ENCODE data around the gene AZIN2. TPM values are rescaled to one million over a fixed set of nuclear protein-coding genes. Genes with fewer than 3 reads are reported as not detected.
"Not testable (repeated sequence)": the region's sequence is repeated elsewhere in the genome, so short reads cannot be mapped to it uniquely, and the experiment has no call there.

AZIN2 gene
- total and polyA plus RNA-seq, 2 of the 13 experiments (the other 11 are each of a cell fraction or from before 2014, with no cell fraction given) = 1.7 to 3.5 TPM

GRCh38 chr1:33099290-33100118 is 18.6 kb downstream of the AZIN2 start (continued):
- TF ChIP-seq ZBTB26 (CRISPR knock-in tag; IDR thresholded peaks at IDR 0.05; ENCODE audit: borderline replicate concordance) (no peak), KAT8 (CRISPR knock-in tag; IDR thresholded peaks at IDR 0.05) (no peak), ZNF34 (CRISPR knock-in tag; IDR thresholded peaks at IDR 0.05; ENCODE audit: borderline replicate concordance) (no peak)

DNA sequence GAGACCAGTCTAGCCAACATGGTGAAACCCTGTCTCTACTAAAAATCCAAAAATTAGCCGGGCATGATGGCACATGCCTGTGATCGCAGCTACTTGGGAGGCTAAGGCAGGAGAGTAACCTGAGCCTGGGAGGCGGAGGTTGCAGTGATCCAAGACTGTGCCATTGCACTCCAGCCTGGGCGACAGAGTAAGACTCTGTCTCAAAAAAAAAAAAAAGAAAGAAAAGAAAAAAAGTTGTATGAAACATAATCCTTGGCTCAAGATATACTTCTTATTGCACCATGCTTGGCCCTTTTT is 19.1 kb downstream of the AZIN2 start:
- BruUV-seq (replicated peaks); H3K79me2 ChIP-seq (ENCODE audit: insufficient read depth, low read length); ATAC-seq; H3K4me3 ChIP-seq (replicated peaks in 1 of 3; ENCODE audit: insufficient read depth in 1 of 3, low read depth in 2 of 3, low read length in 3 of 3); H3K27ac ChIP-seq (ENCODE audit: extremely low read length, insufficient read depth, low read length); H3K4me1 ChIP-seq (ENCODE audit: insufficient read depth, low read length); H2AFZ ChIP-seq (ENCODE audit: low read length); H3K9me3 ChIP-seq (ENCODE audit: low read length); H3K36me3 ChIP-seq (replicated peaks in 1 of 2; ENCODE audit: control insufficient read depth in 1 of 2, insufficient read depth in 2 of 2, low read length in 2 of 2); FAIRE-seq; POLR2A ChIA-PET; CTCF ChIA-PET (ENCODE audit: low intra/inter-chr PET ratio, low total read pairs); H3K9ac ChIP-seq (ENCODE audit: insufficient read depth, low read depth, low read length); H3K27me3 ChIP-seq (ENCODE audit: control insufficient read depth in 1 of 2, insufficient read depth in 2 of 2, low read length in 2 of 2); H3K4me2 ChIP-seq (ENCODE audit: low read depth, low read length); in situ Hi-C loops (cut with HindIII; ENCODE audit: extremely low pct_ligation_motif_present, low pct_unique_long_range_greater_than_20kb); H4K20me1 ChIP-seq (ENCODE audit: insufficient read depth, low read length); intact Hi-C loops (cut with micrococcal nuclease; ENCODE audit: unreplicated experiment); DNase-seq (ENCODE audit: low spot score): not testable (repeated sequence)
- 96% methylated on average over 4 of the region's 4 CpGs for WGBS (ENCODE audit: low lambda C conversion rate)

DNA sequence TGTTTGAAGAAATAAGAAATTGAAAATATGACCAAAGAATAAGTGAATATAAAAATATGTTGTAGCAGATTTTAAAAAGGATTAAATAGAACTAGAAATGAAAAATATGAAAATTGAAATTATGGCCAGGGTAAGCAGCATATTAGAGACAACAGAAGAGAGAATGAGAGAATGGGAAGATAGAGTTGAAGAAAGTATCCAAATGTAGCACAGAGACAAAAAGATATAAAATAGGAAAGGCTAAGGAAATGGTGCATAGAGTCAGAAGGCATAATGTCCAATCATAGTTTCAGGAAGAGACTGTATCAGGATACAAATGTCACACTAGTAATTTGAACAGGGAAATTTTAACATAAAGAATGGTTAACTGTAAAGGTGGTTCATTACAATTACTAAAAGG is 29.5 kb downstream of the AZIN2 start:
- H3K79me2 ChIP-seq (ENCODE audit: insufficient read depth, low read length) = no peaks in the 10 kb centered on the region
- no peak overlapping the region for H2AFZ ChIP-seq (ENCODE audit: low read length)
- H3K4me3 ChIP-seq (replicated peaks in 1 of 3; ENCODE audit: insufficient read depth in 1 of 3, low read depth in 2 of 3, low read length in 3 of 3) = no peak overlapping the region
- ATAC-seq (no peak), FAIRE-seq (no peak), DNase-seq (ENCODE audit: low spot score) (no peak)
- no peaks in the 10 kb centered on the region for H3K27me3 ChIP-seq (ENCODE audit: control insufficient read depth in 1 of 2, insufficient read depth in 2 of 2, low read length in 2 of 2)
- ChIA-PET CTCF (ENCODE audit: low intra/inter-chr PET ratio, low total read pairs) (no interaction called here), POLR2A (no interaction called here)
- intact Hi-C loops (cut with micrococcal nuclease; ENCODE audit: unreplicated experiment) = loop anchor here (10.0 kb wide), 1 partner anchor 254 kb away; no protein-coding TSS in a partner anchor
- BruUV-seq (replicated peaks) = no TSS peak
- H3K4me2 ChIP-seq (ENCODE audit: low read depth, low read length) = no peak overlapping the region
- in situ Hi-C loops (cut with HindIII; ENCODE audit: extremely low pct_ligation_motif_present, low pct_unique_long_range_greater_than_20kb) = loop anchor here (10.0 kb wide), 1 partner anchor 64 kb away; no protein-coding TSS in a partner anchor
- no peaks in the 10 kb centered on the region for H3K4me1 ChIP-seq (ENCODE audit: insufficient read depth, low read length)
- no peak overlapping the region for H3K9ac ChIP-seq (ENCODE audit: insufficient read depth, low read depth, low read length)
- H3K9me3 ChIP-seq (ENCODE audit: low read length) = 0 out of 2 replicates have a peak, but pooled peaks cover 5% of the 10 kb centered on the region
- no peaks in the 10 kb centered on the region for H4K20me1 ChIP-seq (ENCODE audit: insufficient read depth, low read length)
- H3K27ac ChIP-seq (ENCODE audit: extremely low read length, insufficient read depth, low read length) = no peak overlapping the region
- no peaks in the 10 kb centered on the region for H3K36me3 ChIP-seq (replicated peaks in 1 of 2; ENCODE audit: control insufficient read depth in 1 of 2, insufficient read depth in 2 of 2, low read length in 2 of 2)
- no peak for TF ChIP-seq PRDM10 (CRISPR knock-in tag; IDR thresholded peaks at IDR 0.05; ENCODE audit: low read depth)
- no peak for TF ChIP-seq MXD3 (CRISPR knock-in tag; IDR thresholded peaks at IDR 0.05)

Data from HepG2 (cell line).